Vagina (tissue), 2 donors: Measurements from ENCODE around the gene RAB40C.

ENCODE experiments used
- POLR2A ChIP-seq, 2 donors: fragments of 450-650 bp; IDR thresholded peaks; one replicate each; pipeline ENCODE4 v1.6.1; 2017; ENCODE audit warnings: antibody characterized with exemption in 2 of 2, mild to moderate bottlenecking in 2 of 2, moderate library complexity in 2 of 2
- TF ChIP-seq, protein P1 (sequence below), 3 experiments: fragments of 450-650 bp in 2 of 3; fragments of 200-600 bp in 1 of 3; sonication (generic) in 1 of 3; IDR thresholded peaks; one replicate each; pipeline ENCODE4 v1.5.1; 2017 to 2019; ENCODE audit warnings: antibody characterized with exemption in 3 of 3, mild to moderate bottlenecking in 2 of 3, moderate library complexity in 2 of 3

GRCh38 chr16:588639-588888, 1.3 kb upstream of the RAB40C start:
- no peak for TF ChIP-seq POLR2A (IDR thresholded peaks at IDR 0.05)
- TF ChIP-seq, protein P1, sequence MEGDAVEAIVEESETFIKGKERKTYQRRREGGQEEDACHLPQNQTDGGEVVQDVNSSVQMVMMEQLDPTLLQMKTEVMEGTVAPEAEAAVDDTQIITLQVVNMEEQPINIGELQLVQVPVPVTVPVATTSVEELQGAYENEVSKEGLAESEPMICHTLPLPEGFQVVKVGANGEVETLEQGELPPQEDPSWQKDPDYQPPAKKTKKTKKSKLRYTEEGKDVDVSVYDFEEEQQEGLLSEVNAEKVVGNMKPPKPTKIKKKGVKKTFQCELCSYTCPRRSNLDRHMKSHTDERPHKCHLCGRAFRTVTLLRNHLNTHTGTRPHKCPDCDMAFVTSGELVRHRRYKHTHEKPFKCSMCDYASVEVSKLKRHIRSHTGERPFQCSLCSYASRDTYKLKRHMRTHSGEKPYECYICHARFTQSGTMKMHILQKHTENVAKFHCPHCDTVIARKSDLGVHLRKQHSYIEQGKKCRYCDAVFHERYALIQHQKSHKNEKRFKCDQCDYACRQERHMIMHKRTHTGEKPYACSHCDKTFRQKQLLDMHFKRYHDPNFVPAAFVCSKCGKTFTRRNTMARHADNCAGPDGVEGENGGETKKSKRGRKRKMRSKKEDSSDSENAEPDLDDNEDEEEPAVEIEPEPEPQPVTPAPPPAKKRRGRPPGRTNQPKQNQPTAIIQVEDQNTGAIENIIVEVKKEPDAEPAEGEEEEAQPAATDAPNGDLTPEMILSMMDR (IDR thresholded peaks at IDR 0.05): no peak
